ENCODE results near the gene RAD18.

DNA sequence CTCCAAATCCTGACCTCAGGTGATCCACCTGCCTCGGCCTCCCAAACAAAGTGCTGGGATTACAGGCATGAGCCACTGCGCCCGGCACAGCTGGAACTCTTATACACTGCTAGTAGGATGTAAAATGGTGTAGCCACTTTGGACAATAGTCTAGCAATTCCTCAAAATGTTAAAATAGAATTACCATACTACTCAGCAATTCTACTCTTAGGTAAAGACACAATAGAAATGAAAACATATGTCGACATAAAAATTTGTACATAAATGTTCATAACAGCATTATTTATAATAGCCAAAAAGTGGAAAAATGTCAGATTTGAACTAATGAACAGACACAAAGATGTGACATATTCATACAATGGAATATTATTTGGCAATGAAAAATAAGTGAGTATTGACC is 33.4 kb downstream of the RAD18 start:
- TF ChIP-seq EP300 (IDR thresholded peaks at IDR 0.05) (no peak), POLR2A (IDR thresholded peaks at IDR 0.05) (no peak)
- TF ChIP-seq, protein P1, sequence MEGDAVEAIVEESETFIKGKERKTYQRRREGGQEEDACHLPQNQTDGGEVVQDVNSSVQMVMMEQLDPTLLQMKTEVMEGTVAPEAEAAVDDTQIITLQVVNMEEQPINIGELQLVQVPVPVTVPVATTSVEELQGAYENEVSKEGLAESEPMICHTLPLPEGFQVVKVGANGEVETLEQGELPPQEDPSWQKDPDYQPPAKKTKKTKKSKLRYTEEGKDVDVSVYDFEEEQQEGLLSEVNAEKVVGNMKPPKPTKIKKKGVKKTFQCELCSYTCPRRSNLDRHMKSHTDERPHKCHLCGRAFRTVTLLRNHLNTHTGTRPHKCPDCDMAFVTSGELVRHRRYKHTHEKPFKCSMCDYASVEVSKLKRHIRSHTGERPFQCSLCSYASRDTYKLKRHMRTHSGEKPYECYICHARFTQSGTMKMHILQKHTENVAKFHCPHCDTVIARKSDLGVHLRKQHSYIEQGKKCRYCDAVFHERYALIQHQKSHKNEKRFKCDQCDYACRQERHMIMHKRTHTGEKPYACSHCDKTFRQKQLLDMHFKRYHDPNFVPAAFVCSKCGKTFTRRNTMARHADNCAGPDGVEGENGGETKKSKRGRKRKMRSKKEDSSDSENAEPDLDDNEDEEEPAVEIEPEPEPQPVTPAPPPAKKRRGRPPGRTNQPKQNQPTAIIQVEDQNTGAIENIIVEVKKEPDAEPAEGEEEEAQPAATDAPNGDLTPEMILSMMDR (IDR thresholded peaks at IDR 0.05): no peak
